ENCODE measurements around the gene SMYD2.
A peak's percentile ranks its signal among the peaks of the same experiment; 100 is the strongest.

DNA sequence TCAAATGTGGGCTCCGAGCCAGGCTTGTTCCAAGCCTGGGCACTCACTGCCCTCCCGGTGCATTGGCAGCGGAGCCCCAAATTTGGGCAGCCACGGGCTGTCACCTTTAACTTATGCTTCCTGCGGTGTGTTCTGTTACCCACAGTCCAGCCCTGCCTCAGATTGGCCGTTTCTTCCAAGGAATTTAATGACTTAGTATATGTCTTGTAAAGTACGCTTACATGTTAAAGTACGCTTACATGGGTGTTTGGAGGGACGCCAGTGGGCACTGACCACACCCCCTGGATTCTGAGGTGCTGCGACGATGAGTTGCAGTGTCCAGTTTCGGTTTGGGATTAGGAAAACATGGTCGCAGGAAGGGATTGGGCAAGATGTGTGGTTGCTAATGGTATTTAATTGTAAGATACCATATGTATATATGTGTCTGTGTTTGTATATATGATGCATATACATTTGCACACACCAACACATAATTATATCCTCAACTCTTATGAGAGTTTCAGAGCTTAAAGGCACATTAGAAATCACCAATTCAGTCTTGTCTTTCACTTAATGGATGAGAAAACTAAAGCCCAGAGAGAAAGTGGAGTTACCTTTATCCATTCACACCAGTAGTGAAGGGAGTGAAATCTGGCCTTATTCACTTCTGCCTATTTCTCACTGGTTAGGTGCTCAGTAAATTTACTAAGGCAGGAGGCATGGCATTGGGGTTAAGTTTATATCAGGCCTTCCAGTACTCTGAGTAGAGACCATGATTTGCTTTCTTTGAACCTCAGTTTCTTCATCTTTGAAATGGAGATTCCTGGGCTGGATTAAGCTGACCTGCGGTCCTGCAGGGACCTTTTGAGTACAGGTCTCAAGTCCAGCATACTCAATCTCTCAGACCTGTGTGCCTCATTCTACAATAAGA is 1.0 kb downstream of the SMYD2 start:
- no peak for TF ChIP-seq FOXM1 (IDR thresholded peaks at IDR 0.05; ENCODE audit: borderline replicate concordance)
- TF ChIP-seq HDGF (IDR thresholded peaks at IDR 0.05; ENCODE audit: borderline replicate concordance): no peak
- no peak for TF ChIP-seq ZNF384 (IDR thresholded peaks at IDR 0.05)
- no peak for TF ChIP-seq PKNOX1 (IDR thresholded peaks at IDR 0.05)
- TF ChIP-seq SP1 (IDR thresholded peaks at IDR 0.05): no peak
- TF ChIP-seq FOXK2 (IDR thresholded peaks at IDR 0.05): no peak
- TF ChIP-seq BHLHE40 (IDR thresholded peaks at IDR 0.05; ENCODE audit: borderline replicate concordance): no peak
- TF ChIP-seq L3MBTL2 (conservative IDR thresholded peaks at IDR 0.05): peak; percentile 44; the same call in 1 of the 2 replicates
- TF ChIP-seq ARNT (IDR thresholded peaks at IDR 0.05): no peak
- TF ChIP-seq TARDBP (IDR thresholded peaks at IDR 0.05): no peak
- TF ChIP-seq ELF4 (IDR thresholded peaks at IDR 0.05): no peak
